ENCODE measurements around the gene PGGHG. TPM values are rescaled to one million over a fixed set of nuclear protein-coding genes. Genes with fewer than 3 reads are reported as not detected.
"Not testable (repeated sequence)": the region's sequence is repeated elsewhere in the genome, so short reads cannot be mapped to it uniquely, and the experiment has no call there.

The PGGHG gene
- polyA plus RNA-seq, 4 donors = 86.9 to 154 (median 122) TPM

DNA sequence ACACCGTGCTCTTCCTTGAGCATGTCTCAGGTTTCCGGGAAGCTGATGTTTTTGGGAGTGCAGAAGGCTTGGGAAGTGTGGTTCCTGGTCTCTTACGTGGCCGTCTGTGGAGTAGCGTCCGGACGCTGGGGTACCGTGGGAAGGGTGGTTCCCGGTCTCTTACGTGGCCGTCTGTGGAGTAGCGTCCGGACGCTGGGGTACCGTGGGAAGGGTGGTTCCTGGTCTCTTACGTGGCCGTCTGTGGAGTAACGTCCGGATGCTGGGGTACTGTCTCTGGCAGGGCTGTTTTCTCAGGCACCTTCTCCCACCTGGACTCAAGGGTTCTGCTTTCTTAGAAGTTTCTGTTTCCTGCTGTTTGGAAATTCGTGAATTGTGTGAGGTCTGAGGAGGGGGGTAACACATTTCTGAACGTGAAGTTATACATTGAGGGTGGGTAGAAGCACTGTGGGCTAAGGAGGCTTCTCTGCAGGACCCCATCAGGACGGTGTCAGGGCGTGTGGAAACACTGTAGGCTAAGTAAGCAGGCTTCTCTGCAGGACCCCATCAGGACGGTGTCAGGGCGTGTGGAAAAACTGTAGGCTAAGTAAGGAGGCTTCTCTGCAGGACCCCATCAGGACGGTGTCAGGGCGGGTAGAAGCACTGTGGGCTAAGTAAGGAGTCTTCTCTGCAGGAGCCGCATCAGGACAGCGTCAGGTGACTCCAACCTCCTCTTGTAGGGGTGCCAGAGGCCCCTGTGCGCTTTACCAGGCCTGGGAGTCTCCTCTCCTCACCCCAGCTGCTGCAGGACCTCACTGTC is 37.1 kb downstream of the PGGHG start:
- WGBS, 3 donors = 87 to 90% (median 89%) methylated on average over 30 of the region's 30 CpGs
- DNase-seq (no peak), FAIRE-seq (no peak)
- Histone ChIP-seq H3K4me1 (ENCODE audit: control insufficient read depth in 3 of 3, insufficient read depth in 2 of 3, low read depth in 1 of 3, low read length in 2 of 3) (peaks cover 0 to 34% (median 11%) of the 10 kb centered on the region in 3 donors), H3K27ac (ENCODE audit: low read depth in 1 of 3, low read length in 2 of 3) (peak overlapping the region; percentile 7 to 87 (median 59)), H3K9me3 (ENCODE audit: control insufficient read depth in 2 of 2, insufficient read depth in 1 of 2, low read depth in 1 of 2, low read length in 1 of 2) (no peaks in the 10 kb centered on the region), H3K4me3 (ENCODE audit: low read depth in 1 of 3, low read length in 3 of 3) (no peak overlapping the region), H3K27me3 (ENCODE audit: control insufficient read depth in 3 of 3, insufficient read depth in 3 of 3, low read length in 3 of 3) (no peaks in the 10 kb centered on the region), H3K36me3 (ENCODE audit: control insufficient read depth in 3 of 3, insufficient read depth in 2 of 3, low read depth in 1 of 3, low read length in 3 of 3) (no peaks in the 10 kb centered on the region)

GRCh38 chr11:326592-326841 is 37.6 kb downstream of the PGGHG start:
- WGBS, 3 donors = 59 to 83% (median 62%) methylated on average over 6 of the region's 6 CpGs
- FAIRE-seq (no peak), DNase-seq (no peak)
- H3K36me3 ChIP-seq (ENCODE audit: control insufficient read depth in 3 of 3, insufficient read depth in 2 of 3, low read depth in 1 of 3, low read length in 3 of 3) = no peaks in the 10 kb centered on the region
- H3K4me1 ChIP-seq (ENCODE audit: control insufficient read depth in 3 of 3, insufficient read depth in 2 of 3, low read depth in 1 of 3, low read length in 2 of 3) = peaks cover 0 to 33% (median 11%) of the 10 kb centered on the region in 3 donors
- no peaks in the 10 kb centered on the region for H3K9me3 ChIP-seq (ENCODE audit: control insufficient read depth in 2 of 2, insufficient read depth in 1 of 2, low read depth in 1 of 2, low read length in 1 of 2)
- peak overlapping the region; percentile 7 to 87 (median 59) for H3K27ac ChIP-seq (ENCODE audit: low read depth in 1 of 3, low read length in 2 of 3)
- no peak overlapping the region for H3K4me3 ChIP-seq (ENCODE audit: low read depth in 1 of 3, low read length in 3 of 3)
- no peaks in the 10 kb centered on the region for H3K27me3 ChIP-seq (ENCODE audit: control insufficient read depth in 3 of 3, insufficient read depth in 3 of 3, low read length in 3 of 3)

DNA sequence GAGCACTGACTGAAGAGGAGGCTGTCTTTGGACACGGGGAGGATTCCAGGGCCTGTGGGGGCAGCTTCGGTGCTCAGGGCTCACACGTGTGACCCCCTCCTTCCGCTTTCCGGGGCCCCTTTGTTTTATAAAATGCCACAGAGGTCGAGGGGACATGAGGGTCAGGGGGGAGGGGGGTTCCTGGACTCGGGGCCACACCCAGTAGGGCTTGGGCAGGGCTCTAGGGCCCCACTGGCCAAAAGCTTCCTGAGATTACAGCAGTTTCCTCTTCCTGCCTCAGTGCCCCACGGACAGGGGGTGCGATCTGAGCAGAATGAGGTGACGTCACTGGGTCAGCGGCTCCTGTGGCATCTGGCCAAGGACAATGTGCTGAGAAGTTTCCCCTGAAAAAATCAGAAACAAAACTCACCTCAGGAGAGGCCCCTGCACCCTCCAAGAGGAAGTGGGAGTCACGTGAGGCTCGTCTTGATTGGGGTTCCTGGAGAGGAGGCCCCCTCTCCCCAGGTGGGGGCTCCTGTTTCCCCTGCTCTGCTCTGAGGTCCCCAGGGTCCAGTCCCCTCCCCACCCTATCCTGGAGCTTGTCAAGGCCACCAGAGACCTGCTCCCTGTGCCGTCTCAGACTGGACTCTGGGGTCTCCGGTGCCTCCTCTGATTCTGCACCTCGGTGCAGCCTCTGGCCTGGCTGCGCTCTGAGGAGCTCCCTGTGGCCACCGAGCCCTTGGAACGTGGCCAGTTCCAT is 38.1 kb downstream of the PGGHG start:
- H3K36me3 ChIP-seq (ENCODE audit: control insufficient read depth in 3 of 3, insufficient read depth in 2 of 3, low read depth in 1 of 3, low read length in 3 of 3) = no peaks in the 10 kb centered on the region
- H3K9me3 ChIP-seq (ENCODE audit: control insufficient read depth in 2 of 2, insufficient read depth in 1 of 2, low read depth in 1 of 2, low read length in 1 of 2) = no peaks in the 10 kb centered on the region
- DNase-seq (peak; percentile 50 to 80), FAIRE-seq (no peak)
- WGBS, 3 donors = 17 to 32% (median 29%) methylated on average over 19 of the region's 19 CpGs
- peak overlapping the region; percentile 7 to 87 (median 59) for H3K27ac ChIP-seq (ENCODE audit: low read depth in 1 of 3, low read length in 2 of 3)
- peaks cover 0 to 33% (median 11%) of the 10 kb centered on the region in 3 donors for H3K4me1 ChIP-seq (ENCODE audit: control insufficient read depth in 3 of 3, insufficient read depth in 2 of 3, low read depth in 1 of 3, low read length in 2 of 3)
- H3K27me3 ChIP-seq (ENCODE audit: control insufficient read depth in 3 of 3, insufficient read depth in 3 of 3, low read length in 3 of 3) = no peaks in the 10 kb centered on the region
- H3K4me3 ChIP-seq (ENCODE audit: low read depth in 1 of 3, low read length in 3 of 3) = no peak overlapping the region

DNA sequence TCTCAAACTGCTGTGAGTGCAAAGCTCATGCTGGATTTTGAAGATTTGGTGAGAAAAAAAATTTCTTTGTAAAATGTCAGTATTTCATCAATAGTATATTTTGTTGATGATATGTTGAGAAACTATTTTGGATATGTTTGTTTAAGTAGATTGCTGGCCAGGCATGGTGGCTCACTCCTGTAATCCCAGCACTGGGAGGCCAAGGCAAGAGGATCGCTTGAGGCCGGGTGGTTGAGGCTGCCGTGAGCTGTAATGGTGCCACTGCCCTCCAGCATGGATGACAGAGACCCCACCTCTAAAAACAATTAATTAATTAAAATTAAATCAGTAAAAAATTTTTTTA is 38.6 kb downstream of the PGGHG start:
- Histone ChIP-seq H3K4me3 (ENCODE audit: low read depth in 1 of 3, low read length in 3 of 3) (no peak overlapping the region), H3K9me3 (ENCODE audit: control insufficient read depth in 2 of 2, insufficient read depth in 1 of 2, low read depth in 1 of 2, low read length in 1 of 2) (no peaks in the 10 kb centered on the region), H3K4me1 (ENCODE audit: control insufficient read depth in 3 of 3, insufficient read depth in 2 of 3, low read depth in 1 of 3, low read length in 2 of 3) (peaks cover 0 to 33% (median 11%) of the 10 kb centered on the region in 3 donors), H3K36me3 (ENCODE audit: control insufficient read depth in 3 of 3, insufficient read depth in 2 of 3, low read depth in 1 of 3, low read length in 3 of 3) (no peaks in the 10 kb centered on the region), H3K27me3 (ENCODE audit: control insufficient read depth in 3 of 3, insufficient read depth in 3 of 3, low read length in 3 of 3) (no peaks in the 10 kb centered on the region), H3K27ac (ENCODE audit: low read depth in 1 of 3, low read length in 2 of 3) (peak overlapping the region in 2 of 3 donors; percentile 59 to 87)
- WGBS, 3 donors = 96 to 100% (median 98%) methylated on average over 3 of the region's 3 CpGs
- DNase-seq = no peak
- FAIRE-seq = no peak

- 97 to 98% (median 98%) methylated on average over 13 of the region's 13 CpGs for WGBS, 3 donors
- Histone ChIP-seq H3K4me3 (ENCODE audit: low read depth in 1 of 3, low read length in 3 of 3) (peak overlapping the region in 1 of 3 donors; percentile 2), H3K27ac (ENCODE audit: low read depth in 1 of 3, low read length in 2 of 3) (no peak overlapping the region), H3K36me3 (ENCODE audit: control insufficient read depth in 3 of 3, insufficient read depth in 2 of 3, low read depth in 1 of 3, low read length in 3 of 3) (no peaks in the 10 kb centered on the region), H3K27me3 (ENCODE audit: control insufficient read depth in 3 of 3, insufficient read depth in 3 of 3, low read length in 3 of 3) (no peaks in the 10 kb centered on the region), H3K9me3 (ENCODE audit: control insufficient read depth in 2 of 2, insufficient read depth in 1 of 2, low read depth in 1 of 2, low read length in 1 of 2) (no peaks in the 10 kb centered on the region), H3K4me1 (ENCODE audit: control insufficient read depth in 3 of 3, insufficient read depth in 2 of 3, low read depth in 1 of 3, low read length in 2 of 3) (peaks cover 0 to 33% (median 11%) of the 10 kb centered on the region in 3 donors)
- no peak for DNase-seq
- FAIRE-seq = no peak
Measured at GRCh38 chr11:328012-328411, 39.1 kb downstream of the PGGHG start.

DNA sequence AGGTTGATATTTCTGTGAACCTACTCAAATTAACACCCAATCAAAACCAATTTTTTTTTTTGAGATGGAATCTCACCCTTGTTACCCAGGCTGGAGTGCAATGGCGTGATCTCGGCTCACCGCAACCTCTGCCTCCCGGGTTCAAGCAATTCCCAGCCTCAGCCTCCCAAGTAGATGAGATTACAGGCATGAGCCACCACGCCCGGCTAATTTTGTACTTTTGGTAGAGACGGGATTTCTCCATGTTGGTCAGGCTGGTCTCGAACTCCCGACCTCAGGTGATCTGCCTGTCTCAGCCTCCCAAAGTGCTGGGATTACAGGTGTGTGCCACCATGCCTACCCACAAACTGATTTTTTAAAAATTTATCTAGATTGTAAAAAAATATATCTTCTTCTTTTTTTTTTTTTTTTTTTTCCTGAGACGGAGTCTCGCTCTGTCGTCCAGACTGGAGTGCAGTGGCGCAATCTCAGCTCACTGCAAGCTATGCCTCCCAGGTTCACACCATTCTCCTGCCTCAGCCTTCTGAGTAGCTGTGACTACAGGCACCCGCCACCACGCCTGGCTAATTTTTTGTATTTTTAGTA is 39.7 kb downstream of the PGGHG start:
- WGBS, 3 donors = 92 to 95% (median 94%) methylated on average over 15 of the region's 15 CpGs
- not testable (repeated sequence) for DNase-seq; H3K27ac ChIP-seq (ENCODE audit: low read depth in 1 of 3, low read length in 2 of 3); H3K27me3 ChIP-seq (ENCODE audit: control insufficient read depth in 3 of 3, insufficient read depth in 3 of 3, low read length in 3 of 3); FAIRE-seq; H3K4me3 ChIP-seq (ENCODE audit: low read depth in 1 of 3, low read length in 3 of 3); H3K9me3 ChIP-seq (ENCODE audit: control insufficient read depth in 2 of 2, insufficient read depth in 1 of 2, low read depth in 1 of 2, low read length in 1 of 2); H3K36me3 ChIP-seq (ENCODE audit: control insufficient read depth in 3 of 3, insufficient read depth in 2 of 3, low read depth in 1 of 3, low read length in 3 of 3)
- peaks cover 0 to 33% (median 11%) of the 10 kb centered on the region in 3 donors for H3K4me1 ChIP-seq (ENCODE audit: control insufficient read depth in 3 of 3, insufficient read depth in 2 of 3, low read depth in 1 of 3, low read length in 2 of 3)

GRCh38 chr11:329886-330253 is 40.9 kb downstream of the PGGHG start:
- peaks cover 0 to 36% (median 14%) of the 10 kb centered on the region in 3 donors for H3K4me1 ChIP-seq (ENCODE audit: control insufficient read depth in 3 of 3, insufficient read depth in 2 of 3, low read depth in 1 of 3, low read length in 2 of 3)
- DNase-seq (no peak), FAIRE-seq (no peak)
- 93 to 97% (median 93%) methylated on average over 2 of the region's 2 CpGs for WGBS, 3 donors
- H3K36me3 ChIP-seq (ENCODE audit: control insufficient read depth in 3 of 3, insufficient read depth in 2 of 3, low read depth in 1 of 3, low read length in 3 of 3) = no peaks in the 10 kb centered on the region
- H3K27ac ChIP-seq (ENCODE audit: low read depth in 1 of 3, low read length in 2 of 3) = no peak overlapping the region
- no peaks in the 10 kb centered on the region for H3K9me3 ChIP-seq (ENCODE audit: control insufficient read depth in 2 of 2, insufficient read depth in 1 of 2, low read depth in 1 of 2, low read length in 1 of 2)
- no peak overlapping the region for H3K4me3 ChIP-seq (ENCODE audit: low read depth in 1 of 3, low read length in 3 of 3)
- no peaks in the 10 kb centered on the region for H3K27me3 ChIP-seq (ENCODE audit: control insufficient read depth in 3 of 3, insufficient read depth in 3 of 3, low read length in 3 of 3)

GRCh38 chr11:330307-330693 is 41.4 kb downstream of the PGGHG start:
- H3K4me3 ChIP-seq (ENCODE audit: low read depth in 1 of 3, low read length in 3 of 3) = no peak overlapping the region
- H3K9me3 ChIP-seq (ENCODE audit: control insufficient read depth in 2 of 2, insufficient read depth in 1 of 2, low read depth in 1 of 2, low read length in 1 of 2) = no peaks in the 10 kb centered on the region
- 73 to 80% (median 78%) methylated on average over 14 of the region's 14 CpGs for WGBS, 3 donors
- DNase-seq (no peak), FAIRE-seq (no peak)
- no peaks in the 10 kb centered on the region for H3K36me3 ChIP-seq (ENCODE audit: control insufficient read depth in 3 of 3, insufficient read depth in 2 of 3, low read depth in 1 of 3, low read length in 3 of 3)
- H3K27me3 ChIP-seq (ENCODE audit: control insufficient read depth in 3 of 3, insufficient read depth in 3 of 3, low read length in 3 of 3) = no peaks in the 10 kb centered on the region
- no peak overlapping the region for H3K27ac ChIP-seq (ENCODE audit: low read depth in 1 of 3, low read length in 2 of 3)
- peaks cover 0 to 36% (median 14%) of the 10 kb centered on the region in 3 donors for H3K4me1 ChIP-seq (ENCODE audit: control insufficient read depth in 3 of 3, insufficient read depth in 2 of 3, low read depth in 1 of 3, low read length in 2 of 3)
